Endothelial cell of umbilical vein (primary cell): ENCODE data around the gene CSTF2. TPM values are rescaled to one million over a fixed set of nuclear protein-coding genes. Genes with fewer than 3 reads are reported as not detected.

Experiments
- BruUV-seq: library from RNA; stranded (reverse); fragments of 400-500 nt; replicated peaks from 2 replicates; lab custom pipeline; 2021; lab: Mats Ljungman, UMichigan
- CTCF ChIA-PET: fragments of 300-600, 350-600 bp; sonication (Branson Sonifier 250); formaldehyde crosslinking; loops from one replicate; lab custom pipeline; 2021; ENCODE audit warnings: antibody characterized with exemption, inconsistent platforms; lab: Charles Lee
- POLR2A ChIA-PET: fragments of 300-600, 350-600 bp; sonication (Branson Sonifier 250); formaldehyde crosslinking; loops from one replicate; lab custom pipeline; 2021; ENCODE audit warnings: antibody characterized with exemption, inconsistent platforms; lab: Charles Lee
- DNase-seq: peaks from one replicate; pipeline ENCODE4 v3.0.0-alpha.2; 2011; ENCODE audit warnings: low read depth, low spot score
- FAIRE-seq: peaks from 2 replicates; lab custom pipeline; 2011; peaks lifted over from hg19 to GRCh38; lab: Jason Lieb, UNC
- H2AFZ ChIP-seq: 2 replicates; pipeline ENCODE4 v1.6.0; 2012; ENCODE audit warnings: low read depth, low read length, control low read depth, inconsistent platforms
- H3K27ac ChIP-seq: 2 replicates; pipeline ENCODE4 v1.5.1; 2011; ENCODE audit warnings: low read depth, mild to moderate bottlenecking, control low read depth, low read length, moderate library complexity; ENCODE audit not compliant: insufficient read depth
- H3K27me3 ChIP-seq, 2 experiments: 2 replicates each; pipeline versions ENCODE4 v1.6.0 to v1.6.1; 2011; ENCODE audit warnings: low read length in 2 of 2, mixed read lengths in 1 of 2; ENCODE audit not compliant: control insufficient read depth in 2 of 2, insufficient read depth in 2 of 2
- H3K36me3 ChIP-seq, 2 experiments: 2 replicates in 1 of 2; 3 replicates in 1 of 2; pipeline ENCODE4 v1.5.1; 2011; ENCODE audit warnings: low read length in 2 of 2, mild to moderate bottlenecking in 1 of 2, moderate library complexity in 1 of 2; ENCODE audit not compliant: control insufficient read depth in 2 of 2, insufficient read depth in 2 of 2; ENCODE audit errors: extremely low read depth in 1 of 2
- H3K4me1 ChIP-seq: 3 replicates; pipeline ENCODE4 v1.5.1; 2011; ENCODE audit warnings: mild to moderate bottlenecking, low read length; ENCODE audit not compliant: control insufficient read depth, insufficient read depth; ENCODE audit errors: extremely low read depth
- H3K4me2 ChIP-seq: 2 replicates; pipeline ENCODE4 v1.6.1; 2011; ENCODE audit warnings: low read length, control low read depth, mixed read lengths; ENCODE audit not compliant: insufficient read depth
- H3K4me3 ChIP-seq, 3 experiments: fragments of 200-600 bp in 1 of 3; sonication (generic), shearing (Covaris generic) in 1 of 3; replicated peaks in 1 of 3; 2 replicates each; pipeline ENCODE4 v1.5.1; 2011 to 2016; ENCODE audit warnings: control low read depth in 3 of 3, low read length in 3 of 3, mild to moderate bottlenecking in 2 of 3, inconsistent platforms in 1 of 3, low read depth in 1 of 3, moderate library complexity in 1 of 3; ENCODE audit not compliant: insufficient read depth in 1 of 3
- H3K79me2 ChIP-seq: 2 replicates; pipeline ENCODE4 v1.6.0; 2012; ENCODE audit warnings: low read length, inconsistent platforms; ENCODE audit not compliant: control insufficient read depth, insufficient read depth
- H3K9ac ChIP-seq: replicated peaks from 2 replicates; pipeline ENCODE3; 2011; ENCODE audit warnings: low read length, control low read depth; ENCODE audit not compliant: insufficient read depth; ENCODE audit errors: extremely low read depth
- H3K9me1 ChIP-seq: replicated peaks from 3 replicates; pipeline ENCODE4 v1.6.0; 2011; ENCODE audit warnings: mild to moderate bottlenecking, low read length; ENCODE audit not compliant: control insufficient read depth, insufficient read depth; ENCODE audit errors: extremely low read depth
- H3K9me3 ChIP-seq: replicated peaks from 2 replicates; pipeline ENCODE4 v1.5.1; 2012; ENCODE audit warnings: low read length, inconsistent platforms; ENCODE audit not compliant: control insufficient read depth, insufficient read depth
- H4K20me1 ChIP-seq: replicated peaks from 2 replicates; pipeline ENCODE3; 2011; ENCODE audit warnings: mild to moderate bottlenecking, low read length; ENCODE audit not compliant: control insufficient read depth, insufficient read depth; ENCODE audit errors: extremely low read depth
- CTCF ChIP-seq, 2 donors: IDR thresholded peaks; 1 replicate in 1 of 2; 2 replicates in 1 of 2; pipeline ENCODE4 v1.5.1; 2011; ENCODE audit warnings: low read length in 2 of 2, mild to moderate bottlenecking in 2 of 2, moderate library complexity in 2 of 2, control low read depth in 1 of 2, inconsistent platforms in 1 of 2, low read depth in 1 of 2; ENCODE audit not compliant: insufficient read depth in 1 of 2; ENCODE audit errors: extremely low read depth in 1 of 2
- EZH2 ChIP-seq: IDR thresholded peaks from 2 replicates; pipeline ENCODE4 v1.6.1; 2012; ENCODE audit warnings: borderline replicate concordance, low read depth, mild to moderate bottlenecking, moderate library complexity, low read length, inconsistent platforms; ENCODE audit not compliant: severe bottlenecking
- FOS ChIP-seq: IDR thresholded peaks from 2 replicates; pipeline ENCODE4 v1.6.1; 2011; ENCODE audit warnings: mild to moderate bottlenecking, low read length, moderate library complexity, borderline replicate concordance; ENCODE audit not compliant: insufficient read depth
- GATA2 ChIP-seq: IDR thresholded peaks from 2 replicates; pipeline ENCODE4 v1.7.0; 2011; ENCODE audit warnings: low read depth, mild to moderate bottlenecking, moderate library complexity, mixed read lengths, low read length; ENCODE audit not compliant: insufficient read length, insufficient read depth
- JUN ChIP-seq: IDR thresholded peaks from 2 replicates; pipeline ENCODE4 v1.6.1; 2011; ENCODE audit warnings: borderline replicate concordance, low read depth; ENCODE audit not compliant: insufficient read length, insufficient read depth
- MYC ChIP-seq: IDR thresholded peaks from one replicate; pipeline ENCODE4 v1.6.1; 2011; ENCODE audit warnings: mild to moderate bottlenecking, low read depth, low read length
- POLR2A ChIP-seq: IDR thresholded peaks from 2 replicates; pipeline ENCODE4 v1.6.1; 2012; ENCODE audit warnings: low read depth, mild to moderate bottlenecking, control low read depth, low read length
- POLR2AphosphoS5 ChIP-seq: IDR thresholded peaks from 2 replicates; pipeline ENCODE4 v1.6.1; 2012; ENCODE audit warnings: low read depth, mild to moderate bottlenecking, control low read depth, low read length, moderate library complexity; ENCODE audit not compliant: insufficient read depth
- dilution Hi-C: fragments of 300-500 bp; cut with MboI; formaldehyde crosslinking; loops from one replicate; pipeline ENCODE4 v1.15.0; 2019; ENCODE audit warnings: low sequenced_read_pairs; ENCODE audit not compliant: extremely low pct_ligation_motif_present
- intact Hi-C: fragments of 100-400 bp; cut with micrococcal nuclease; formaldehyde crosslinking; loops from one replicate; pipeline ENCODE4 v1.10.0; 2022
- polyA plus RNA-seq, 4 experiments: library from polyadenylated mRNA; depleted of rRNA in 3 of 4; stranded (reverse) in 3 of 4; unstranded in 1 of 4; fragments of >200 nt; gene quantifications; 2 replicates each; pipeline versions ENCODE4 v1.2.1 to v1.2.3, GENCODE V29; 2011 to 2012; ENCODE audit warnings: missing spikeins in 1 of 4
- total RNA-seq: library from RNA; stranded (reverse); gene quantifications from 2 replicates; pipeline ENCODE4 v1.2.3, GENCODE V29; 2021
- TF ChIP-seq, protein P1 (sequence below): IDR thresholded peaks from 2 replicates; pipeline ENCODE4 v1.6.1; 2011; ENCODE audit not compliant: insufficient read depth, insufficient read length

Gene CSTF2
- total and polyA plus RNA-seq, 2 donors (not counting 3 experiments of a cell fraction or from before 2014, with no cell fraction given) = 18.5 to 25.2 TPM

DNA sequence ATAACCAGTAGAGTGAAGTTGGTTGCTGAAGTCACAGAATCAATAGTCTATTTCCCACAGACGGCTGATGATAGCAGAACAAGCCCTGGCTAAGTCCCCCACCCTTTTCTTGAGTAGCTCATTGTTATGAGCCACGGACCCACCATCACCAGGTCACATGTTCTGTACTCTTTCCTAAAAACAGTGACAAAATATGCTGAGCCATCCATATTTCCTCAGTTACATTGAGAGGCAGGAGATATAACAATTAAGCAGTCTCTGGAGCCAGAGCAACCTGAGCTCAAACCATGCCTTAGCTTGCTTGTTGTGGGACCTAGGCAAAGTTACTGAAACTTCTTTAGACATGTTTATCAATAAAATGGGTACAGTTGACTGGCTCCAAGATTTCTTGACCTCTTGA lies 2.9 kb upstream of the CSTF2 start:
- Histone ChIP-seq H2AFZ (no peak overlapping the region), H3K9me3 (no peaks in the 10 kb centered on the region), H3K36me3 (no peaks in the 10 kb centered on the region), H3K9ac (no peak overlapping the region), H3K27ac (no peak overlapping the region), H3K9me1 (no peaks in the 10 kb centered on the region), H3K79me2 (no peaks in the 10 kb centered on the region), H4K20me1 (no peaks in the 10 kb centered on the region), H3K27me3 (peaks cover 3 to 5% of the 10 kb centered on the region in 2 experiments), H3K4me1 (peaks cover 8% of the 10 kb centered on the region), H3K4me2 (no peak overlapping the region), H3K4me3 (no peak overlapping the region)
- FAIRE-seq (no peak), DNase-seq (no peak)
- TF ChIP-seq, protein P1, sequence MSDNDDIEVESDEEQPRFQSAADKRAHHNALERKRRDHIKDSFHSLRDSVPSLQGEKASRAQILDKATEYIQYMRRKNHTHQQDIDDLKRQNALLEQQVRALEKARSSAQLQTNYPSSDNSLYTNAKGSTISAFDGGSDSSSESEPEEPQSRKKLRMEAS = no peak
- TF ChIP-seq EZH2 = no peak
- TF ChIP-seq POLR2AphosphoS5 = no peak
- TF ChIP-seq POLR2A = no peak
- TF ChIP-seq MYC = no peak
- TF ChIP-seq JUN = no peak
- TF ChIP-seq GATA2 = no peak
- no peak for TF ChIP-seq CTCF (IDR thresholded peaks at IDR 0.05; ENCODE audit: extremely low read depth in 1 of 2, insufficient read depth in 1 of 2, low read depth in 1 of 2, low read length in 2 of 2)
- no peak for TF ChIP-seq FOS
- no TSS peak for BruUV-seq
- dilution Hi-C loops = no loop called here
- intact Hi-C loops = no loop called here
- ChIA-PET POLR2A (no interaction called here), CTCF (interaction anchor here (0.9 to 1.7 kb wide), 2 partner anchors 49 to 132 kb away, joined by 3 to 7 read pairs; no protein-coding TSS in a partner anchor)
